Endothelial cell of umbilical vein (primary cell): ENCODE data around the gene BMP8B. TPM values are rescaled to one million over a fixed set of nuclear protein-coding genes. Genes with fewer than 3 reads are reported as not detected.

Source experiments
- BruUV-seq: library from RNA; stranded (reverse); fragments of 400-500 nt; replicated peaks from 2 replicates; lab custom pipeline; 2021; lab: Mats Ljungman, UMichigan
- CTCF ChIA-PET: fragments of 300-600, 350-600 bp; sonication (Branson Sonifier 250); formaldehyde crosslinking; loops from one replicate; lab custom pipeline; 2021; ENCODE audit warnings: antibody characterized with exemption, inconsistent platforms; lab: Charles Lee
- POLR2A ChIA-PET: fragments of 300-600, 350-600 bp; sonication (Branson Sonifier 250); formaldehyde crosslinking; loops from one replicate; lab custom pipeline; 2021; ENCODE audit warnings: antibody characterized with exemption, inconsistent platforms; lab: Charles Lee
- DNase-seq: peaks from one replicate; pipeline ENCODE4 v3.0.0-alpha.2; 2011; ENCODE audit warnings: low read depth, low spot score
- FAIRE-seq: peaks from 2 replicates; lab custom pipeline; 2011; peaks lifted over from hg19 to GRCh38; lab: Jason Lieb, UNC
- H2AFZ ChIP-seq: 2 replicates; pipeline ENCODE4 v1.6.0; 2012; ENCODE audit warnings: low read depth, low read length, control low read depth, inconsistent platforms
- H3K27ac ChIP-seq: 2 replicates; pipeline ENCODE4 v1.5.1; 2011; ENCODE audit warnings: low read depth, mild to moderate bottlenecking, control low read depth, low read length, moderate library complexity; ENCODE audit not compliant: insufficient read depth
- H3K27me3 ChIP-seq, 2 experiments: 2 replicates each; pipeline versions ENCODE4 v1.6.0 to v1.6.1; 2011; ENCODE audit warnings: low read length in 2 of 2, mixed read lengths in 1 of 2; ENCODE audit not compliant: control insufficient read depth in 2 of 2, insufficient read depth in 2 of 2
- H3K36me3 ChIP-seq, 2 experiments: 2 replicates in 1 of 2; 3 replicates in 1 of 2; pipeline ENCODE4 v1.5.1; 2011; ENCODE audit warnings: low read length in 2 of 2, mild to moderate bottlenecking in 1 of 2, moderate library complexity in 1 of 2; ENCODE audit not compliant: control insufficient read depth in 2 of 2, insufficient read depth in 2 of 2; ENCODE audit errors: extremely low read depth in 1 of 2
- H3K4me1 ChIP-seq: 3 replicates; pipeline ENCODE4 v1.5.1; 2011; ENCODE audit warnings: mild to moderate bottlenecking, low read length; ENCODE audit not compliant: control insufficient read depth, insufficient read depth; ENCODE audit errors: extremely low read depth
- H3K4me2 ChIP-seq: 2 replicates; pipeline ENCODE4 v1.6.1; 2011; ENCODE audit warnings: low read length, control low read depth, mixed read lengths; ENCODE audit not compliant: insufficient read depth
- H3K4me3 ChIP-seq, 3 experiments: fragments of 200-600 bp in 1 of 3; sonication (generic), shearing (Covaris generic) in 1 of 3; replicated peaks in 1 of 3; 2 replicates each; pipeline ENCODE4 v1.5.1; 2011 to 2016; ENCODE audit warnings: control low read depth in 3 of 3, low read length in 3 of 3, mild to moderate bottlenecking in 2 of 3, inconsistent platforms in 1 of 3, low read depth in 1 of 3, moderate library complexity in 1 of 3; ENCODE audit not compliant: insufficient read depth in 1 of 3
- H3K79me2 ChIP-seq: 2 replicates; pipeline ENCODE4 v1.6.0; 2012; ENCODE audit warnings: low read length, inconsistent platforms; ENCODE audit not compliant: control insufficient read depth, insufficient read depth
- H3K9ac ChIP-seq: replicated peaks from 2 replicates; pipeline ENCODE3; 2011; ENCODE audit warnings: low read length, control low read depth; ENCODE audit not compliant: insufficient read depth; ENCODE audit errors: extremely low read depth
- H3K9me1 ChIP-seq: replicated peaks from 3 replicates; pipeline ENCODE4 v1.6.0; 2011; ENCODE audit warnings: mild to moderate bottlenecking, low read length; ENCODE audit not compliant: control insufficient read depth, insufficient read depth; ENCODE audit errors: extremely low read depth
- H3K9me3 ChIP-seq: replicated peaks from 2 replicates; pipeline ENCODE4 v1.5.1; 2012; ENCODE audit warnings: low read length, inconsistent platforms; ENCODE audit not compliant: control insufficient read depth, insufficient read depth
- H4K20me1 ChIP-seq: replicated peaks from 2 replicates; pipeline ENCODE3; 2011; ENCODE audit warnings: mild to moderate bottlenecking, low read length; ENCODE audit not compliant: control insufficient read depth, insufficient read depth; ENCODE audit errors: extremely low read depth
- EZH2 ChIP-seq: IDR thresholded peaks from 2 replicates; pipeline ENCODE4 v1.6.1; 2012; ENCODE audit warnings: borderline replicate concordance, low read depth, mild to moderate bottlenecking, moderate library complexity, low read length, inconsistent platforms; ENCODE audit not compliant: severe bottlenecking
- FOS ChIP-seq: IDR thresholded peaks from 2 replicates; pipeline ENCODE4 v1.6.1; 2011; ENCODE audit warnings: mild to moderate bottlenecking, low read length, moderate library complexity, borderline replicate concordance; ENCODE audit not compliant: insufficient read depth
- GATA2 ChIP-seq: IDR thresholded peaks from 2 replicates; pipeline ENCODE4 v1.7.0; 2011; ENCODE audit warnings: low read depth, mild to moderate bottlenecking, moderate library complexity, mixed read lengths, low read length; ENCODE audit not compliant: insufficient read length, insufficient read depth
- JUN ChIP-seq: IDR thresholded peaks from 2 replicates; pipeline ENCODE4 v1.6.1; 2011; ENCODE audit warnings: borderline replicate concordance, low read depth; ENCODE audit not compliant: insufficient read length, insufficient read depth
- MYC ChIP-seq: IDR thresholded peaks from one replicate; pipeline ENCODE4 v1.6.1; 2011; ENCODE audit warnings: mild to moderate bottlenecking, low read depth, low read length
- POLR2A ChIP-seq: IDR thresholded peaks from 2 replicates; pipeline ENCODE4 v1.6.1; 2012; ENCODE audit warnings: low read depth, mild to moderate bottlenecking, control low read depth, low read length
- POLR2AphosphoS5 ChIP-seq: IDR thresholded peaks from 2 replicates; pipeline ENCODE4 v1.6.1; 2012; ENCODE audit warnings: low read depth, mild to moderate bottlenecking, control low read depth, low read length, moderate library complexity; ENCODE audit not compliant: insufficient read depth
- dilution Hi-C: fragments of 300-500 bp; cut with MboI; formaldehyde crosslinking; loops from one replicate; pipeline ENCODE4 v1.15.0; 2019; ENCODE audit warnings: low sequenced_read_pairs; ENCODE audit not compliant: extremely low pct_ligation_motif_present
- intact Hi-C: fragments of 100-400 bp; cut with micrococcal nuclease; formaldehyde crosslinking; loops from one replicate; pipeline ENCODE4 v1.10.0; 2022
- polyA plus RNA-seq, 4 experiments: library from polyadenylated mRNA; depleted of rRNA in 3 of 4; stranded (reverse) in 3 of 4; unstranded in 1 of 4; fragments of >200 nt; gene quantifications; 2 replicates each; pipeline versions ENCODE4 v1.2.1 to v1.2.3, GENCODE V29; 2011 to 2012; ENCODE audit warnings: missing spikeins in 1 of 4
- total RNA-seq: library from RNA; stranded (reverse); gene quantifications from 2 replicates; pipeline ENCODE4 v1.2.3, GENCODE V29; 2021
- TF ChIP-seq, protein P1 (sequence below), 2 donors: IDR thresholded peaks; 1 replicate in 1 of 2; 2 replicates in 1 of 2; pipeline ENCODE4 v1.5.1; 2011; ENCODE audit warnings: low read length in 2 of 2, mild to moderate bottlenecking in 2 of 2, moderate library complexity in 2 of 2, control low read depth in 1 of 2, inconsistent platforms in 1 of 2, low read depth in 1 of 2; ENCODE audit not compliant: insufficient read depth in 1 of 2; ENCODE audit errors: extremely low read depth in 1 of 2
- TF ChIP-seq, protein P2 (sequence below): IDR thresholded peaks from 2 replicates; pipeline ENCODE4 v1.6.1; 2011; ENCODE audit not compliant: insufficient read depth, insufficient read length

The BMP8B gene
- total and polyA plus RNA-seq, 2 donors (not counting 3 experiments of a cell fraction or from before 2014, with no cell fraction given) = 0.07 TPM; not detected in 1

DNA sequence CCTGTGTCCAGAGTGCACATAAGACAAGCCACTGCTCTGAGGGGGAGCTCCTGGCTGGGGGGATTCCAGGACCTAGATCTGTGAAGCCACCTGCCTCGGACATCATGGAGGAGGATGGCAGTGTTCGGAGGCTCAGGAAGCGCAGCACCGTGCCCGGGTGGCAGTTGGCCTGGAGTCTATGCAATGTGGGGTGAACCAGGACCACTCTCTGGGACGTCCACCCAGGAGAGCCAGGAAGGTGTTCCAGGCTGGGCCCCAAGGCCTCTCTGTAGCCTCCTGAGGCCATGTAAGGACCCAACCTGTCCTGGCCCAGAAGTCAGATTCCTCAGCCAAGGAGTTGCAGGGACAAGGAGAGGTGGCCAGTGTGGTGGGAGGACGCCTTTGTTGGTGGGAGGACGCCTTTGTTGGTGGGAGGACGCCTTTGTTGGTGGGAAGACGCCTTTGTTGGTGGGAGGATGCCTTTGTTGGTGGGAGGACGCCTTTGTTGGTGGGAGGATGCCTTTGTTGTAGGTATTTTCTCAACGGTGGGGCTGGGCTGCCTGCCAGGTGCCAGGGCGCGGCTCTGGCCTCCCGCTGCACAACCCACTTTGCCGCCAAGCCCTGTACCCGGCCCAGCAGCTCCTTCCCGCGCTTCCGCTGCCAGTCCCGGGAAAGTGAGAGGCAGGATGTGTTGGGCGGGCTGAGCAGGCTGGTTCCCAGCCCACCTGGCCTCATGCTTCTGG lies 30.6 kb upstream of the BMP8B start:
- DNase-seq (no peak), FAIRE-seq (no peak)
- no TSS peak for BruUV-seq
- intact Hi-C loops = loop anchor here (5.0 kb wide), 1 partner anchor 98 kb away; no protein-coding TSS in a partner anchor
- Histone ChIP-seq H3K9ac (no peak overlapping the region), H3K4me3 (no peak overlapping the region), H3K27me3 (no peaks in the 10 kb centered on the region), H2AFZ (no peak overlapping the region), H3K4me1 (no peaks in the 10 kb centered on the region), H3K4me2 (no peak overlapping the region), H4K20me1 (no peaks in the 10 kb centered on the region), H3K9me3 (no peaks in the 10 kb centered on the region), H3K79me2 (no peaks in the 10 kb centered on the region), H3K9me1 (no peaks in the 10 kb centered on the region), H3K27ac (no peak overlapping the region), H3K36me3 (no peaks in the 10 kb centered on the region)
- POLR2A ChIA-PET = no interaction called here
- dilution Hi-C loops = no loop called here
- TF ChIP-seq, protein P1, sequence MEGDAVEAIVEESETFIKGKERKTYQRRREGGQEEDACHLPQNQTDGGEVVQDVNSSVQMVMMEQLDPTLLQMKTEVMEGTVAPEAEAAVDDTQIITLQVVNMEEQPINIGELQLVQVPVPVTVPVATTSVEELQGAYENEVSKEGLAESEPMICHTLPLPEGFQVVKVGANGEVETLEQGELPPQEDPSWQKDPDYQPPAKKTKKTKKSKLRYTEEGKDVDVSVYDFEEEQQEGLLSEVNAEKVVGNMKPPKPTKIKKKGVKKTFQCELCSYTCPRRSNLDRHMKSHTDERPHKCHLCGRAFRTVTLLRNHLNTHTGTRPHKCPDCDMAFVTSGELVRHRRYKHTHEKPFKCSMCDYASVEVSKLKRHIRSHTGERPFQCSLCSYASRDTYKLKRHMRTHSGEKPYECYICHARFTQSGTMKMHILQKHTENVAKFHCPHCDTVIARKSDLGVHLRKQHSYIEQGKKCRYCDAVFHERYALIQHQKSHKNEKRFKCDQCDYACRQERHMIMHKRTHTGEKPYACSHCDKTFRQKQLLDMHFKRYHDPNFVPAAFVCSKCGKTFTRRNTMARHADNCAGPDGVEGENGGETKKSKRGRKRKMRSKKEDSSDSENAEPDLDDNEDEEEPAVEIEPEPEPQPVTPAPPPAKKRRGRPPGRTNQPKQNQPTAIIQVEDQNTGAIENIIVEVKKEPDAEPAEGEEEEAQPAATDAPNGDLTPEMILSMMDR (IDR thresholded peaks at IDR 0.05; ENCODE audit: extremely low read depth in 1 of 2, insufficient read depth in 1 of 2, low read depth in 1 of 2, low read length in 2 of 2) = no peak
- no peak for TF ChIP-seq FOS
- TF ChIP-seq MYC = no peak
- CTCF ChIA-PET = interaction anchor here (3.6 to 8.3 kb wide), 3 partner anchors 83 to 214 kb away, joined by 40 to 102 read pairs (median 48); partner anchors contain the start of gene MYCL

DNA sequence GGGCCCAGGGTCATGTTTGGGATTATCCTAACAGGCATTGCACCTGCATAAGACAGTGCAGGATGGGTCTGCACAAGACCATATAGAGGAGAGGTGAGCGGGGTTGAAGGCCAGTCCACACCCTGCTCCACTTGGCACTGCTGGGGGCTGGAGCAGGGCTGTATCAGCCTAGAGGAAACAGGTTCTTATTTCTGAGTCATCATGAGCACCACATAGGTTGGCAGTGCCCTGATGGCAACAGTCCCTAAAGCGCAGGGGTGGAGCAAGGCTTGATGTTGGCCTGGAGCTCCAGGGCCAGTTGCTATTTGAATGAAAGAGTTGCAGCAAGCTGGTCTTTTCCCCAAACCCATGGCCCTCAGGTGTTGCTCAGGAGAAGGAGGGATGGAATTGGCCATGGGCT lies 29.8 kb upstream of the BMP8B start:
- H3K36me3 ChIP-seq = no peaks in the 10 kb centered on the region
- no peak overlapping the region for H3K9ac ChIP-seq
- no peak for TF ChIP-seq FOS
- no peak for TF ChIP-seq JUN
- TF ChIP-seq POLR2AphosphoS5 = no peak
- TF ChIP-seq GATA2 = no peak
- TF ChIP-seq, protein P1 (IDR thresholded peaks at IDR 0.05; ENCODE audit: extremely low read depth in 1 of 2, insufficient read depth in 1 of 2, low read depth in 1 of 2, low read length in 2 of 2) = no peak
- TF ChIP-seq MYC = no peak
- TF ChIP-seq POLR2A = no peak
- TF ChIP-seq EZH2 = no peak
- TF ChIP-seq, protein P2, sequence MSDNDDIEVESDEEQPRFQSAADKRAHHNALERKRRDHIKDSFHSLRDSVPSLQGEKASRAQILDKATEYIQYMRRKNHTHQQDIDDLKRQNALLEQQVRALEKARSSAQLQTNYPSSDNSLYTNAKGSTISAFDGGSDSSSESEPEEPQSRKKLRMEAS = no peak
- DNase-seq = no peak
- H3K9me1 ChIP-seq = no peaks in the 10 kb centered on the region
- H3K4me1 ChIP-seq = no peaks in the 10 kb centered on the region
- no peak for FAIRE-seq
- intact Hi-C loops (loop anchor here (5.0 kb wide), 1 partner anchor 99 kb away; no protein-coding TSS in a partner anchor), dilution Hi-C loops (no loop called here)
- no peak overlapping the region for H3K4me3 ChIP-seq
- H4K20me1 ChIP-seq = no peaks in the 10 kb centered on the region
- no peaks in the 10 kb centered on the region for H3K9me3 ChIP-seq
- H3K27me3 ChIP-seq = no peaks in the 10 kb centered on the region
- ChIA-PET CTCF (interaction anchor here (0.6 to 8.3 kb wide), 7 partner anchors 21 to 215 kb away, joined by 3 to 102 read pairs (median 5); partner anchors contain the start of gene MYCL), POLR2A (no interaction called here)
- no TSS peak for BruUV-seq
- H3K27ac ChIP-seq = no peak overlapping the region
- no peak overlapping the region for H2AFZ ChIP-seq
- H3K4me2 ChIP-seq = no peak overlapping the region
- no peaks in the 10 kb centered on the region for H3K79me2 ChIP-seq
